A549 (cell line): Measurements from ENCODE around the gene ALOX5.

Source experiments
- CEBPB ChIP-seq, 2 experiments: fragments of >200 bp in 1 of 2; sonication (Bioruptor Twin) in 1 of 2; formaldehyde crosslinking in 1 of 2; IDR thresholded peaks; 2 replicates each; pipeline ENCODE4 v1.6.1; 2012 to 2016
- CHD2 ChIP-seq: fragments of 150-350 bp; IDR thresholded peaks from 2 replicates; pipeline ENCODE4 v1.6.1; 2014; ENCODE audit warnings: low read length; ENCODE audit not compliant: partially characterized antibody
- EP300 ChIP-seq, 2 experiments: fragments of >200 bp; sonication (Bioruptor Twin); formaldehyde crosslinking; IDR thresholded peaks; 2 replicates in 1 of 2; 3 replicates in 1 of 2; pipeline ENCODE4 v1.6.1; 2016 to 2017
- JUN ChIP-seq, 2 experiments: fragments of >200 bp; sonication (Bioruptor Twin); formaldehyde crosslinking; IDR thresholded peaks; 2 replicates in 1 of 2; 3 replicates in 1 of 2; pipeline ENCODE4 v1.6.1; 2016 to 2017
- MAFK ChIP-seq: fragments of 450-650 bp; IDR thresholded peaks from 2 replicates; pipeline ENCODE4 v1.6.1; 2014; ENCODE audit not compliant: partially characterized antibody
- POLR2AphosphoS2 ChIP-seq: conservative IDR thresholded peaks from 2 replicates; pipeline ENCODE4 v1.6.1; 2012; ENCODE audit warnings: low read length, improper control_type of control experiment, inconsistent platforms
- RCOR1 ChIP-seq: fragments of 150-350 bp; IDR thresholded peaks from 2 replicates; pipeline ENCODE4 v1.6.1; 2014; ENCODE audit warnings: antibody characterized with exemption, low read length, low read depth
- REST ChIP-seq: fragments of 200-600 bp; sonication (generic); IDR thresholded peaks from 2 replicates; pipeline ENCODE4 v1.6.1; 2016; ENCODE audit warnings: antibody characterized with exemption, mild to moderate bottlenecking, moderate library complexity
- RNF2 ChIP-seq: fragments of 200-600 bp; sonication (generic); IDR thresholded peaks from 2 replicates; pipeline ENCODE4 v1.6.1; 2016; ENCODE audit warnings: low read depth, mild to moderate bottlenecking, antibody characterized with exemption, moderate library complexity, borderline replicate concordance
- SMC3 ChIP-seq: fragments of >200 bp; sonication (Bioruptor Twin); formaldehyde crosslinking; IDR thresholded peaks from 3 replicates; pipeline ENCODE4 v1.6.1; 2018; ENCODE audit warnings: inconsistent platforms
- TF ChIP-seq, protein P1 (sequence below): fragments of >200 bp; sonication (Bioruptor Twin); formaldehyde crosslinking; IDR thresholded peaks from 3 replicates; pipeline ENCODE4 v1.5.1; 2016

DNA sequence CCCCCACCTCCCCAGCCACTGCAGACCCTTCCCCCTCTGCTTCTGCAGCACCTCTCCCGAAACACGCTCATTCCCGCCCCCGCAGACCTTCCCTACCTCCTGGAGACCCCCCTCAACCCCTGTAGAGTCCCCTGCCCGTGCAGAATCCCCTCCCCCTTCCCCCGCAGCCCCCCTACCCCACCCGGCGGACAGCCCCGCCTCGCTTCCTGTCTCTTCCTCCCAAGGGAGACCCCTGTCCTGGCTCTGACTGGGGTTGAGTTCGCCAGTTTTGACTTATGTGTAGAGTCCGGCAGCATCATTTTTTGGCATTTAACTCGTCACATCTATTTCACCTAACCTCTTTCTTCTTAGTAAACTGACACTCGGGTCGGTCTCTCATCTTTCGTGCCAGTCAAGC, 54.0 kb downstream of the ALOX5 start:
- TF ChIP-seq, protein P1, sequence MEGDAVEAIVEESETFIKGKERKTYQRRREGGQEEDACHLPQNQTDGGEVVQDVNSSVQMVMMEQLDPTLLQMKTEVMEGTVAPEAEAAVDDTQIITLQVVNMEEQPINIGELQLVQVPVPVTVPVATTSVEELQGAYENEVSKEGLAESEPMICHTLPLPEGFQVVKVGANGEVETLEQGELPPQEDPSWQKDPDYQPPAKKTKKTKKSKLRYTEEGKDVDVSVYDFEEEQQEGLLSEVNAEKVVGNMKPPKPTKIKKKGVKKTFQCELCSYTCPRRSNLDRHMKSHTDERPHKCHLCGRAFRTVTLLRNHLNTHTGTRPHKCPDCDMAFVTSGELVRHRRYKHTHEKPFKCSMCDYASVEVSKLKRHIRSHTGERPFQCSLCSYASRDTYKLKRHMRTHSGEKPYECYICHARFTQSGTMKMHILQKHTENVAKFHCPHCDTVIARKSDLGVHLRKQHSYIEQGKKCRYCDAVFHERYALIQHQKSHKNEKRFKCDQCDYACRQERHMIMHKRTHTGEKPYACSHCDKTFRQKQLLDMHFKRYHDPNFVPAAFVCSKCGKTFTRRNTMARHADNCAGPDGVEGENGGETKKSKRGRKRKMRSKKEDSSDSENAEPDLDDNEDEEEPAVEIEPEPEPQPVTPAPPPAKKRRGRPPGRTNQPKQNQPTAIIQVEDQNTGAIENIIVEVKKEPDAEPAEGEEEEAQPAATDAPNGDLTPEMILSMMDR: no peak
- no peak for TF ChIP-seq RCOR1
- TF ChIP-seq POLR2AphosphoS2: no peak
- no peak for TF ChIP-seq JUN (IDR thresholded peaks at IDR 0.05)
- no peak for TF ChIP-seq CHD2
- no peak for TF ChIP-seq CEBPB (IDR thresholded peaks at IDR 0.05)
- TF ChIP-seq EP300 (IDR thresholded peaks at IDR 0.05): no peak
- no peak for TF ChIP-seq SMC3
- no peak for TF ChIP-seq REST
- TF ChIP-seq MAFK: no peak
- TF ChIP-seq RNF2: no peak
